Fibroblast of lung (primary cell): ENCODE data around the gene CEP85. TPM values are rescaled to one million over a fixed set of nuclear protein-coding genes. Genes with fewer than 3 reads are reported as not detected.

ENCODE experiments used
- DNase-seq, 2 donors: peaks; one replicate each; pipeline versions ENCODE4 v3.0.0 to v3.0.0-alpha.2; 2010; ENCODE audit warnings: low read depth in 2 of 2
- H2AFZ ChIP-seq: 2 replicates; pipeline ENCODE4 v1.5.1; 2012; ENCODE audit warnings: low read length, control low read depth, inconsistent platforms
- H3K27ac ChIP-seq: 2 replicates; pipeline ENCODE4 v1.5.1; 2011; ENCODE audit warnings: low read length, control low read depth; ENCODE audit not compliant: insufficient read depth
- H3K27me3 ChIP-seq: 2 replicates; pipeline ENCODE4 v1.5.1; 2011; ENCODE audit warnings: mild to moderate bottlenecking, low read length; ENCODE audit not compliant: control insufficient read depth, insufficient read depth
- H3K36me3 ChIP-seq: 2 replicates; pipeline ENCODE4 v1.5.1; 2011; ENCODE audit warnings: low read length; ENCODE audit not compliant: control insufficient read depth, insufficient read depth
- H3K4me1 ChIP-seq: 2 replicates; pipeline ENCODE4 v1.5.1; 2011; ENCODE audit warnings: low read length; ENCODE audit not compliant: control insufficient read depth, insufficient read depth; ENCODE audit errors: extremely low read depth
- H3K4me2 ChIP-seq: 2 replicates; pipeline ENCODE4 v1.5.1; 2011; ENCODE audit warnings: low read length, control low read depth; ENCODE audit not compliant: insufficient read depth; ENCODE audit errors: extremely low read depth
- H3K4me3 ChIP-seq, 4 experiments: fragments of 200-600 bp in 1 of 4; sonication (generic) in 1 of 4; replicated peaks in 1 of 4; 2 replicates each; pipeline ENCODE4 v1.5.1; 2011 to 2016; ENCODE audit warnings: low read length in 4 of 4, low read depth in 3 of 4, mild to moderate bottlenecking in 3 of 4, control low read depth in 2 of 4, inconsistent platforms in 1 of 4, mixed read lengths in 1 of 4; ENCODE audit not compliant: insufficient read depth in 1 of 4; ENCODE audit errors: control extremely low read depth in 1 of 4
- H3K79me2 ChIP-seq: 2 replicates; pipeline ENCODE4 v1.5.1; 2012; ENCODE audit warnings: mild to moderate bottlenecking, low read length, inconsistent platforms; ENCODE audit not compliant: control insufficient read depth, insufficient read depth
- H3K9ac ChIP-seq: 2 replicates; pipeline ENCODE4 v1.5.1; 2011; ENCODE audit warnings: mild to moderate bottlenecking, low read length, control low read depth; ENCODE audit not compliant: insufficient read depth
- H3K9me3 ChIP-seq: 2 replicates; pipeline ENCODE4 v1.5.1; 2012; ENCODE audit warnings: low read depth, low read length; ENCODE audit not compliant: control insufficient read depth, insufficient read depth
- H4K20me1 ChIP-seq: 2 replicates; pipeline ENCODE4 v1.5.1; 2011; ENCODE audit warnings: low read length; ENCODE audit not compliant: control insufficient read depth, insufficient read depth; ENCODE audit errors: extremely low read depth
- EZH2 ChIP-seq: IDR thresholded peaks from 2 replicates; pipeline ENCODE4 v1.5.1; 2012; ENCODE audit warnings: low read length, control low read depth, mild to moderate bottlenecking; ENCODE audit errors: missing control alignments
- polyA plus RNA-seq, 2 donors: library from polyadenylated mRNA; depleted of rRNA in 1 of 2; stranded (reverse) in 1 of 2; unstranded in 1 of 2; fragments of >200 nt; gene quantifications; 2 replicates each; pipeline ENCODE4 v1.2.1, GENCODE V29; 2011 to 2012; ENCODE audit warnings: missing spikeins in 1 of 2
- total RNA-seq: library from RNA; depleted of rRNA; stranded (reverse); fragments of >200 nt; gene quantifications from 2 replicates; pipeline ENCODE4 v1.2.1, GENCODE V29; 2014
- TF ChIP-seq, protein P1 (sequence below), 2 donors: IDR thresholded peaks in 1 of 2; conservative IDR thresholded peaks in 1 of 2; 1 replicate in 1 of 2; 2 replicates in 1 of 2; pipeline ENCODE4 v1.5.1; 2011 to 2012; ENCODE audit warnings: low read length in 2 of 2, control low read depth in 1 of 2, inconsistent platforms in 1 of 2, low read depth in 1 of 2, mild to moderate bottlenecking in 1 of 2

The CEP85 gene
- total and polyA plus RNA-seq, 2 donors (not counting 1 experiment from before 2014, with no cell fraction given): 4.7 to 6.9 TPM

DNA sequence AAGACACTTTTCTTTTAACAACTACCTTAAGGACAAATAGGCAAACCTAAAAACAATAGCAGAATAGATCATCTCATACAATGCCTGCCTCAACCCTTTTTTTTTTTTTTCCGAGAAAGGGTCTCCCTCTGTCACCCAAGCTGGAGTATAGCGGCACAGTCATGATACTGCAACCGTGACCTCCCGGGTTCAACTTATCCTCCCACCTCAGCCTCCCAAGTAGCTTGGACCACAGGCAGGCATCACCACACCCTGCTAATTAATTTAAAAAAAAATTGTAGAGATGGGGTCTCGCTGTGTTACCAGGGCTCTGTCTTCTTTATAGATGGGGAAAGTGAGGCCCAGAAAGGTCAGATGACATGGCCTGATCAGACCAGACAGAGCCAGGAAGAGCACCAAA is 53.8 kb downstream of the CEP85 start:
- H3K27ac ChIP-seq: no peak overlapping the region
- TF ChIP-seq, protein P1, sequence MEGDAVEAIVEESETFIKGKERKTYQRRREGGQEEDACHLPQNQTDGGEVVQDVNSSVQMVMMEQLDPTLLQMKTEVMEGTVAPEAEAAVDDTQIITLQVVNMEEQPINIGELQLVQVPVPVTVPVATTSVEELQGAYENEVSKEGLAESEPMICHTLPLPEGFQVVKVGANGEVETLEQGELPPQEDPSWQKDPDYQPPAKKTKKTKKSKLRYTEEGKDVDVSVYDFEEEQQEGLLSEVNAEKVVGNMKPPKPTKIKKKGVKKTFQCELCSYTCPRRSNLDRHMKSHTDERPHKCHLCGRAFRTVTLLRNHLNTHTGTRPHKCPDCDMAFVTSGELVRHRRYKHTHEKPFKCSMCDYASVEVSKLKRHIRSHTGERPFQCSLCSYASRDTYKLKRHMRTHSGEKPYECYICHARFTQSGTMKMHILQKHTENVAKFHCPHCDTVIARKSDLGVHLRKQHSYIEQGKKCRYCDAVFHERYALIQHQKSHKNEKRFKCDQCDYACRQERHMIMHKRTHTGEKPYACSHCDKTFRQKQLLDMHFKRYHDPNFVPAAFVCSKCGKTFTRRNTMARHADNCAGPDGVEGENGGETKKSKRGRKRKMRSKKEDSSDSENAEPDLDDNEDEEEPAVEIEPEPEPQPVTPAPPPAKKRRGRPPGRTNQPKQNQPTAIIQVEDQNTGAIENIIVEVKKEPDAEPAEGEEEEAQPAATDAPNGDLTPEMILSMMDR (conservative IDR thresholded peaks at IDR 0.05 in 1 of 2, IDR thresholded peaks at IDR 0.05 in 1 of 2; ENCODE audit: low read depth in 1 of 2, low read length in 2 of 2): no peak
- no peak for TF ChIP-seq EZH2
- H3K36me3 ChIP-seq: peaks cover 9% of the 10 kb centered on the region
- H3K4me2 ChIP-seq: no peak overlapping the region
- no peak overlapping the region for H3K4me3 ChIP-seq
- no peak overlapping the region for H2AFZ ChIP-seq
- H3K27me3 ChIP-seq: no peaks in the 10 kb centered on the region
- H4K20me1 ChIP-seq: no peaks in the 10 kb centered on the region
- DNase-seq: no peak
- H3K9ac ChIP-seq: no peak overlapping the region
- peaks cover 30% of the 10 kb centered on the region for H3K4me1 ChIP-seq
- peaks cover 5% of the 10 kb centered on the region for H3K79me2 ChIP-seq
- H3K9me3 ChIP-seq: no peaks in the 10 kb centered on the region

- Histone ChIP-seq H3K9me3 (no peaks in the 10 kb centered on the region), H3K4me3 (no peak overlapping the region), H2AFZ (no peak overlapping the region), H3K36me3 (peaks cover 9% of the 10 kb centered on the region), H3K9ac (no peak overlapping the region), H3K4me1 (peaks cover 27% of the 10 kb centered on the region), H3K4me2 (no peak overlapping the region), H4K20me1 (no peaks in the 10 kb centered on the region), H3K27ac (no peak overlapping the region), H3K79me2 (peaks cover under 1% of the 10 kb centered on the region), H3K27me3 (no peaks in the 10 kb centered on the region)
- DNase-seq: peak in 1 of 2 donors; percentile 27
- TF ChIP-seq, protein P1 (conservative IDR thresholded peaks at IDR 0.05 in 1 of 2, IDR thresholded peaks at IDR 0.05 in 1 of 2; ENCODE audit: low read depth in 1 of 2, low read length in 2 of 2): no peak
- no peak for TF ChIP-seq EZH2
These were observed 54.4 kb downstream of the CEP85 start for GRCh38 chr1:26288311-26288941.

- Histone ChIP-seq H3K9ac (no peak overlapping the region), H3K4me1 (peaks cover 21% of the 10 kb centered on the region), H2AFZ (no peak overlapping the region), H3K27me3 (no peaks in the 10 kb centered on the region), H3K4me3 (no peak overlapping the region), H3K9me3 (no peaks in the 10 kb centered on the region), H3K4me2 (no peak overlapping the region), H3K79me2 (no peaks in the 10 kb centered on the region), H4K20me1 (no peaks in the 10 kb centered on the region), H3K27ac (no peak overlapping the region), H3K36me3 (peaks cover 6% of the 10 kb centered on the region)
- no peak for DNase-seq
- TF ChIP-seq, protein P1 (conservative IDR thresholded peaks at IDR 0.05 in 1 of 2, IDR thresholded peaks at IDR 0.05 in 1 of 2; ENCODE audit: low read depth in 1 of 2, low read length in 2 of 2): no peak
- no peak for TF ChIP-seq EZH2
These were observed 55.4 kb downstream of the CEP85 start for GRCh38 chr1:26289158-26290059.
